NCI-H187 treated with DMSO at 0.1 percent for 48 hours (cell line): Measurements from ENCODE around the gene CAMTA2.

Source experiments
- DNase-seq: peaks from one replicate; lab custom pipeline; 2025; lab: John Stamatoyannopoulos, UW

Gene CAMTA2

DNA sequence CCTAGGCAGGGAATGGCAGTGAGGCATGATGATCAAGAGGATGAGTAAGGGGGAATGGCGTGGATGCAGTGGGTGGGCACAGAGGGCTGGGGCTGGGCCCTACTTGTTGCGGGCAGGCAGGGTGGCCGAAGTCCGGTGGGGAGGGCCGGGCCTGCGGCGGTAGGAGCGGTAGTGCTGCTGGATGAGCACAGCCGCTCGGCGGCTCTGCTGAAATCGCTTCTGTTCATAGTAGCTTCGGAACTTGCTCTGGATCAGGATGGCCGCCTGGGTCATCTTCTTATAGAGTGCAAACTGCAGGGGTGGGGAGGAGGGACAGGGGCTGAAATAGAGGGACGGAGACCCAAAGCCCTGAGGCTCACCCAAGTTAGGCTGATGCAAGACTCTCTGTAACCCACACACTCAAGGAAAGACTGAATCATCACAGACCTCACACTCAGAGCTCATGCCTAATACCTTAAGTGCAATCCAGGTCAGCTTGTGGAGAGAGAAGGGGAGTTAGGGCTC is 18.4 kb downstream of the CAMTA2 start:
- no peak for DNase-seq

DNA sequence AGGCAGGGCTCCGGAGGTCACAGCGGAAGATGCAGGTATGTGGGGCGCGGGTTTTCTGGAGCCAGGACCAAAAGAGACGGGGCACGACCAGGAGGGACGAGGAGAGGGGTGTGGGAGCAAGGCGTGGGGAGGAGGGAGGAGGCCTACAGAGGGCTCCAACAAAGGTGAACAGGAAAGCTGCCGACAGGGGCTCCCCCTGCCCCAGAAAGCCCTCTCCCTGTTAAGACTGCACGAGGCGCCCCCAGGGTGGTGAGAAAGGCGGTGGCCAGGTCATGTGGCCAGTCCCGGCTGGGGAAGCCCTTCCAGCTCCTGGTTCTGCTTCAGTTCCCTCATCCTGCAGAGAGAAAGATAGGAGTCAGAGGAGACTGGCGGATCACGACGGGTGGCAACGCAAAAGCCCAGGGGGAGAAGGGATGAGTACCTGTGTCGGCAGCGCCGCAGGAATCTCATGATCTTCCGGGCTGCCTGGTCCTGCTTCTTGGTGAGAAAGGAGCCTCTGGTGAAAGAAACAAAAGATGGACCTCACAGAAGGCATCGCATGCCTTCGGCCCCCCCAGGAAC is 18.9 kb downstream of the CAMTA2 start:
- DNase-seq: no peak

DNA sequence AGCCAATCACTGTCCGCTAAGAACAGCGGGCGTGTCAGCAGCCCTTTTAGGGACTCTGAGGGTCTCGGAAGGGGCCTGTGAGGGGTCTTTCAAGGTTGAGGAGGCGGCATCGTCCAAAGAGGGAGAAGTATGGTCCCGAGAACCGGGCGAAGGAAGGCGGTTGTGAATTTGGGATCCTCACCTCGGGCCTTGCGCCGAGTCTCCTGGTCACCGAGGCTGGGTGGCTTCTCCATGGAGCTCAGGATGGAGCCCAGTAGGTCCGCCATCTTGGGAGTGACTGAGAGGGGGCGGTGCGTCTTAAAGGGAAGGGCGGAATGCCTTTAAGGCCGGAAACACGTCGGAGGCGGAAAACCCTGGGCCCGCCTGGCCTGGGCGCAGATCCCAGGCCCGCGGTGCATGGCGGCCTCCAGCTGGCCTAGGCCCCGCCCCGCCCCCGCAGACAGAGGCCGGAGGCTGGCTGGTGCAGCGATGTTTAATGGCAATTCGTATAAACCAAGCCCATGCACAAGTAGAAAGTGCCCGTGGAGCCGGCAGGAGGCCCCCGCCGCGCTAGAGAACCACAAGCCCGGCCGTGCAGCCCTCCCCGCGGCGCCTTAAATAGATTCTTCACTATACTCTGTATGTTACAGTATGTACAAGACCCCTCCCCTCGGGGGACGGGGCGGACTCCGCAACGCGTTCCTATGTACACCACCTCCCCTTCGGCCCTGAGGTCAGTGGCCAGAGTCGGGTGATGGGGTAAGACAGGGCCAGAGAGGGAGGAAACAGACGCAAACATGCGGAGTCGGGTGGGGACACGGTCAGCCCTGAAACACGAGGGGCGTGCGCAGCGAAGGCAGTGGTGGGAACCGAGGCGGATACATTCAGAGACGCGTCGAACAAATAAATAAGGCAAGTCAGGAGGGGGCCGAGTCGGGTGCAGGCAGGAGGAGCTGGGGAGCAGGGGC is 19.7 kb downstream of the CAMTA2 start, which contains the start of gene SPAG7:
SPAG7 (minus strand) TSS at position 279 of the 947 bp plus-strand sequence; CDS start at position 266, 13 bp downstream.
- DNase-seq: peak; percentile 65

DNA sequence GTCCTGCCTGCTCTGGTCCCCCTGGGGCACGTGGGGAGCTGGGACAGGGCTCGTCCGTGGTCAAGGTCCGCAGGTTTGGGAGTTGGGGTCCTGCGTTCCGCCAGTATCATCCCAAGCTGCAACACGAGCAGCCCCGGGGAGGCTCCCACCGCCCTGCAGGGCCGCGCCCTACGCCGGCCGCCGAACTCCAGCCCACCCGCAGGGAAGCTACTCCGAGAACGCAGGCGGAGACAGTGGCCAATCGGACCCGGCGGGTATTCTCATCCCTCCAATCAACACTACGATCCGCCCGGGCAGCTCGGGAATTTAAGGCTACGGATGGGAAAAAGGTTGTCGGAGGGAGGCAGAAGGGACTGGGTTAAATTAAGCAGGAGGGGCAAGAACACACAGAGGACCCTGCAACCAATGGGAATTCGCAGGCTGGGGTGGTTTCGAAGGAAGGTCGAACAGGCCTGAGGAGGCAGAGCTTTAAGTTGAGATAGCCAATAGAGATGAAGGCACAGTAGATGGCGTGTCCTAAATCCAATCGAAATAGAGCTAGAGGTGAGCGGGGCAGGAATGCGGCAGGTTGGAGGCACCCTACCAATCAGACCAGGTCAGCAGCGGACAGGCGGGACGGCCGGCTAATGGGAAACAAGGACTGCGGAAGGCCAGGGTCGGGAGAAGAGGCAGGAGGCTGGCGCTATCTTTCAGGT is 20.5 kb downstream of the CAMTA2 start:
- DNase-seq: peak; percentile 95

DNA sequence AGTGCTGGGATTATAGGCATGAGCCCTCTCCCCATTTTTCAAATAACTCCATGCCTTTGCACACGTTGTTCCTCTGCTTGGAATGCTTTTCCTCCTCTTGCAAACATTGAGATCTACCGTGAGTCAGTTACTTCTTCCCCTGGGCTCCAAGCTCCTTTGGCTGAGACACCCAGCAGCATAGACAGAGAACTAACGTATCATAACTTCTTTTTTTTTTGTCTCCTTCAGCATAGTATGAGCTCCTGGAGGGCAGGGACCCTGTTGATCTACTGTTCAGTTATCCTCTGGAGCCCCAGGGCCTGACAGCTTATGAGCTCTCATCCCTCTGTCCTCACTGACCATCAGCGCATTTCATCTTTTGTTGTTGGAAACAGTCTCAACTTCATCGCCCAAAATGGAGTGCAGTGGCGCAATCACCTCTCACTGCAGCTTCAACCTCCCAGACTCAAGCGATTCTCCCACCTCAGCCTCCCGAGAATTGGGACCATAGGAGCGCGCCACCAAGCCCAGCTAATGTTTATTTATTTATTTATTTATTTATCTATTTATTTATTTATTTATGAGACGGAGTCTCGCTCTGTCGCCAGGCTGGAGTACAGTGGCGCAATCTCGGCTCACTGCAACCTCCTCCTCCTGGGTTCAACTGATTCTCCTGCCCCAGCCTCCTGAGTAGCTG is 22.0 kb downstream of the CAMTA2 start:
- DNase-seq: no peak

DNA sequence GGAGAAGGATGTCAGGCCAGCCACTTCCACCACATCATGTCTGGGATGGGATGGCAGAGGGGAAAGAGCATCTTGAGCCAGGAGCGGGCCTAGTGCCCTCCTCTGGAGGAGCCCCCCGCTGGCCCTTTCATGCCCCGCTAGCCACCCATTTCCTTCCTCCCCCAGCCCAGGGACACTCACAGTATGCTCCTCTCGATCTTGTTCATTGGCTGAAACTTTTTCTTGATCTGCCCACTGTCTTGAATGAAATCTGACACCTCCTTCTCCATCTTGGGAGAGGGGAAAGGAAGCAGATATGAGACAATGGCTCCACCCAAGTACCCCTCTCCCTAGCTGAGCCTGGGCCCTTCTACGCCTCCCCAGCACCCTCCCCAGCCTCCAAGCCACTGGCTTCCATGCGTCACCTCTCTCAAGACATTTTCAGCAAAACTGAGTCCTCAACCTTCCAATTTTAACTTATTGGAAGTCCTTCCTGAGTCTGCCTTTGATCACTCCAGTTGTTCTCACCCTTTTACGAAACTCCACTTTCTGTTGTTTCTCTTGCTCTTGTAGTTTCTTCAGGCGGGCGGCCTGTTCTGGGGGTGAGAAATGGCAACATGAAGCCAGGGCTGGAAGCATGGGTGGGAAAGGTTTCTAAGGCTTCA is 27.1 kb downstream of the CAMTA2 start:
- DNase-seq: no peak

DNA sequence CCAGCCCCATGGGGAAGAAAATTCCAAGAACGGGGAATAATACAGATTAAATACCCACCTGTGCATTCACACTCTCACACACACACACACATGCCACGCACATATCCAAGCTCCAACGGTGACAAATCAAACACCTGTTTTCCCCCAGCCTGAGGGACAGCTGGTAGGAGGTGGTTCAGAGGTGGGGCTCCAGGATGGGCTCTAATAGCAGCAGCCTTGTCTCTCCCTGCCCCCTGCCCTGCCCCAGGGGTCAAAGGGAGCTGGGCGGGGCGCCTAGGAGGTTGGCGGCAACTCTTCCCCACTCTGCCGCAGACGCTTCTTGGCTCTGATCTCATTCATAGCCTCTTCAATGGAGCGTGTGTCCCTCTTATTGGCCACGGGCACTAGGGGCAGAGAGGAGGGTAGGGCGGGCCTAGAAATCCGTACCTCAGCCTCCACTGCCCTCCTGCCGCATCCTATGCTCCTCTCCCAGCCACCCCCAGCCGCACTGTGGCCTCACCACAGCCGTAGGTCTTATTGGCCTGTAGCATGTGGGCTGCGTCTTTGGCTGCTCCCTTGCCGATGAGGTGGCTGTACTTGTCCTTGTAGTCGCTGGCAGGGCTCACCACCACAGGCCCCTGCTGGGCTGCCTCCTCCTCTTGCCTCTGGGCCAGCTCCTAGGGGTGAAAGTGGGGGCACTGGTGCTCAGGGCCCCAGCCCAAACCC is 28.1 kb downstream of the CAMTA2 start:
- DNase-seq: no peak

DNA sequence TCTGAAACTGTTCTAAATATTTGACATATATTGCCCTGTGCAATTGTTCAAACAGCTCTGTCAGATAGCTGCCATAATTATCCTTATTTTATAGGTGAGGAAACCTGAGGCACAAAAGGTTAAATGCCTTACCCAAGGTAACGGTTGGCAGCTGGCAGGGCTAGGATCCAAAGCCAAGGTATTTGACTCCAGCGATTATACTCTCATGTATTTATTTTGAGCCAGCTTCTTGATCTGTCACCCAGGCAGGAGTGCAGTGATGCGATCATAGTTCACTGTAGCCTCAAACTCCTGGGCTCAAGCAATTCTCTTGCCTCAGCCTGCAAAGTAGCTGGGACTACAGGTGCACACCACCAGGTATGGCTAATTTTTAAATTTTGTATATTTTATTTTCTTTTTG is 29.4 kb downstream of the CAMTA2 start:
- DNase-seq: no peak

DNA sequence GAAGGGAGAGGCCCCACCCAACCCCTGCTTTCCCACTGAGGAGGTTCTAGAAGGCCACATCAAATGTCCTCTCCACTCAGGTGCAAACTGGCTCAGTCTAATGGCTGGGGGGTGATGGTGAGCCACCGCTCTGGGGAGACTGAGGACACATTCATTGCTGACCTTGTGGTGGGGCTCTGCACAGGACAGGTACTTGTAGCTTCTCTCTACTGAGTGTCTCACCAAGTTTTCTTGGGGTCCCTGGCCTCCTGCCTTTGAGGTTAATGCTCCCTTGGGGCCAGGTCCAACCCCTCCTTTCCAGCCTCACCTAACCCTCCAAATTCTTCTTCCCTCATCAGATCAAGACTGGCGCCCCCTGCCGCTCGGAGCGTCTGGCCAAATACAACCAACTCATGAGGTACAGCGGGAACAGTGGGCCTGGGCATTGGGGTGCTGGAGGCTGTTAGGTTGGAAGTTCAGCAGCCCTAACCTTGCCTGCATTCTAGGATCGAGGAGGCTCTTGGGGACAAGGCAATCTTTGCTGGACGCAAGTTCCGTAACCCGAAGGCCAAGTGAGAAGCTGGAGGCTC is 30.9 kb downstream of the CAMTA2 start:
- no peak for DNase-seq

DNA sequence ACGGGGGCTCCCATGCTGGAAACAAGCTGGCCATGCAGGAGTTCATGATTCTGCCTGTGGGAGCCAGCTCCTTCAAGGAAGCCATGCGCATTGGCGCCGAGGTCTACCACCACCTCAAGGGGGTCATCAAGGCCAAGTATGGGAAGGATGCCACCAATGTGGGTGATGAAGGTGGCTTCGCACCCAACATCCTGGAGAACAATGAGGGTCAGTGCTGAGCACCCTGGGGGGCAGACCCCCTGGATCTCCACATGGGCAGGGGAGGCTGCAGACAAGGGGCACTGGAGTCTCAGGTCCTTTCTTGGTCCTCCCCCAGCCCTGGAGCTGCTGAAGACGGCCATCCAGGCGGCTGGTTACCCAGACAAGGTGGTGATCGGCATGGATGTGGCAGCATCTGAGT is 32.4 kb downstream of the CAMTA2 start:
- no peak for DNase-seq

DNA sequence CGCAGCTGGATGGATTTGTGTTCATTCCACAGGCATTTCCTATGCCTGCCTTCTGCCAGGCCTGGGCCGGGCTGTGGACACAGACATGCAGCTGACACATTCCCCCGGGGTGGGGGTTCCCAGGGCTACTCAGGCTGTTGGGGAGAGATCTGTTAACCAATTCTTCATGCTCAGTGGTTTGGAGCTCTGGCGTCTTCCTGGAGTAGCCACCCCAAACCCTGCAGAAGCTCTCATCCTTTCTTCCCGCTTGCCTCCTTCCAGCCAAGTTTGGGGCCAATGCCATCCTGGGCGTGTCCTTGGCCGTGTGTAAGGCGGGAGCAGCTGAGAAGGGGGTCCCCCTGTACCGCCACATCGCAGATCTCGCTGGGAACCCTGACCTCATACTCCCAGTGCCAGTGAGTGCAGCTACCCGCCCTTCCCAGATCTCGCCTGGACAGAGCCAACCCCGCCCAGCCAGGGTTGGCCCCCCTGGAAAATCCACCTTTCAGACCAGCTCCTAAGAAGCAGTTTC is 34.0 kb downstream of the CAMTA2 start:
- no peak for DNase-seq

DNA sequence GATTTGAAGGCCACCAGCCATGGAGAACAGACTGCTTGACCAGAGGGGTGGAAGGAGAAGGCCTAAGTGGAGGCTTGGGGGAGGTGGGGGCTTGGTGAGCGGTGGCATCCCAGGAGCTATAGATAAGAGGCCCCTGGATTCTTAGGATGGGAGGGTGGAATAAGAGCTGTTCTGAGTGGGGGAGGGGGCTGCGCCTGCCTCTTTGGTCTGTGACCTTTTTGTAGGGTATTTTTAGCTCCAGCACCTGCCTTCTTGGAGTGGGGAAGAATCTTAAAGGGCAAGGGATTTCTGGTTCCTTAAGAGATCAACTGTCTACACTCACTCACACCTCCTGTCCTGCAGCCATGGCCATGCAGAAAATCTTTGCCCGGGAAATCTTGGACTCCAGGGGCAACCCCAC is 36.0 kb downstream of the CAMTA2 start:
- no peak for DNase-seq

DNA sequence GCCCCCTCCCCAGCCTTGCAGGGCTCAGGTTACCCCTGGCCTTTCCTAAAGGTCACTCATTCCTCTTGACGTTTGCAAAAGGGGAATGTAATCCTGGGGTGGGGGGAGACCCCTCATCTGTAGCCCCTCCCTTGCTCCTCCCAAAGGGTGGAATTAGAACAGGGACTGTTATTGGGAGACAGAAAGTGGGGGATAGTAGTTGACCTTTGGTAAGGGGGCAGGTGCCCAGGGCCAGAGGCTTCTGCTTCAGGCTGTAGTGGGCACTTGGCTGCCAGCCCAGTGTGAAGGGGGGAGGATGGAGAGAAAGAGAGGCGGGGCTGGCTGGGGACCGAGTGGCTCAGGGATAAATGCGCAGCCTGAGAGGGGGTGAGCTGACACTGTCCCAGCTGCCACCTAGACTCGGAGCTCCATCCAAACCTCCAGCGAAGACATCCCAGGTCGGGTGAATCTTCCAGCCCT is 36.7 kb downstream of the CAMTA2 start, which contains the start of gene ENO3:
ENO3 (plus strand) TSS at position 374 of the 459 bp plus-strand sequence. CDS start 711 bp downstream, outside the sequence.
- no peak for DNase-seq

DNA sequence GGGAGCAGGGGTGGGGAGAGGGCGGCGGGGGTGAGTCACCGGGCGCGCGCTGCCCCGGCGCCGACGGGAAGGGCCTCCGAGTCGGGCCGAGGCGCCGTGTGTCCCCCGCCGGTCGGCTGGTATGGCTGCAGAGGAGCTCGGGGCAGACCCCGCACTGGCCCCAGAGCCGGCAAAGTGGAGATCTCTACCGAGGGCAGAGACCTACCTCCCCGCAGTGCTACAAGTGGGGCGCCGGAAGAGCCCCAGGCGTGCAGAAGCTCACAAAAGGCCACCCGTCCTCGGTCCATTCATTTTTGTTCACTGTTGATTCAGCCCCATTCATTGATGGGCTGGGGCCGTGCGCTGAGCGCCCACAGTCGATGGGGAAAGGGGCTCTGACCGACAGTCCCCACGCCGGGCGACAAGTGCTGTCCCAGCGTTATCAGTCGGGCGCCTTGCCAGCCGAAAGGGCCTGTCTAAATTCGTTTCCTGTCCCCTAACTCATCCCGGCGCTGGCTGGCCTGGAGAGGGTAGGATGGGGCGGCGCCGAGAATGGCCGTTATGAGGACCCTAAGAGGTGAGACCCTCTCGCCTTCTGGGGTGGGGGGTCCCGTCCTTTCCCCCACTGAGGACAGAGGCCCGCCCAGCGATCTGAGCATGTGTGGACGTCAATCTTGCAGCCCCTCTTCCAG is 37.3 kb downstream of the CAMTA2 start:
- no peak for DNase-seq

DNA sequence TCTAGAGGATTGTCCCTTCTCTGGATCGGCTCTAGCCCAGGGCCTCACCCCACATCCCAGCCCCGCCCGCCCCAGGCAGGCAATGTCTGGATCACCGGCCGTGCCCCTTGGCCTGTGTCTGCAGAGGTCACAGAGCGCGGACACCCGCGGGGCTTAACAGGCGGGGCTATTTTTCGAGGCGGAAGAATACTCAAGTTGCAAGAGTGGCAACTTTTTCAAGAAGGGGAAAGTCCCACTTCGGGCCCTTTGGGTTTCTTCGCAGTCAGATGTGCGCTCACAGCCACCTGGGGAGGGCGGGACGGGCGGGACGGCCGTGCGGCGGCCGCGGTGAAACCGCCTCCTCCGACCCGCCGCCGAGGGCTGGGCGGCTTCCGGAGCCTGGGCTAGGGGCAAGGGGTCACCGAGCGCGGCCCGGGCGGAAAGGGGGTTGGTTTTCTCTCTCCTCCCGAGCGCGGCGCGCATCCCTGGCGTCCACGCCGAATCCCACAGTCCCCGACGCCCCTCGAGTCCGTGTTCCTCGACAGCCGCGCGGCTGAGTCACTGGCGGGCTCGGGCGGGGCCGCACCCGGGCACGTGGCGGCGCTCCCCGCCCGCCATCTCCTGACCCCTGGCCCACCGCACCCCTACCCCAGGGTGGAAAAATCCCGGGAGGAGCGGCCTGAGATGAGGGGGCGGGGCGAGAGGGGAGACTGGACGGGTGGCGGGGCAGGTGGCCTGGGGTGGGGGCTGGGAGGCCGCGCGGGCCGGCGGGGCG is 38.0 kb downstream of the CAMTA2 start:
- DNase-seq: no peak

DNA sequence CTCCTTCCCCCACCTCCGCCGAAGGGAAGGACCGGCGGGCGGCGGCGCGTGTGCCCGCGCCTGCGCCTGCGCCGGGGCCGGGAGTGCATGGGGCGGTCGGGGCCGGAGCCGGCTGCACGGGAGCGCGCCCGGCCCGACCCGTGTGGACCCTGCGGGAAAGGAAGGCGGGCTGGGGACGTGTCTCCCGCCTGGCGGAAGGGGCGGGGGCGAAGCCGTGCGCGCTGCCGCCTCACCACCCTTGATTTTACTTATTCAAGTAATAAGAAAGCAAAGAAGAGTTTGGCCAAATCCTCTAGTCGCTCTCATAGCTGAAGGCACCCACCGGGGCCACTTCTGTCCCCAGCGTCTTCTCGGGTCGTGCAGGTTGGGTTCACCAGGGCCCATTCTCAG is 38.5 kb downstream of the CAMTA2 start:
- no peak for DNase-seq

DNA sequence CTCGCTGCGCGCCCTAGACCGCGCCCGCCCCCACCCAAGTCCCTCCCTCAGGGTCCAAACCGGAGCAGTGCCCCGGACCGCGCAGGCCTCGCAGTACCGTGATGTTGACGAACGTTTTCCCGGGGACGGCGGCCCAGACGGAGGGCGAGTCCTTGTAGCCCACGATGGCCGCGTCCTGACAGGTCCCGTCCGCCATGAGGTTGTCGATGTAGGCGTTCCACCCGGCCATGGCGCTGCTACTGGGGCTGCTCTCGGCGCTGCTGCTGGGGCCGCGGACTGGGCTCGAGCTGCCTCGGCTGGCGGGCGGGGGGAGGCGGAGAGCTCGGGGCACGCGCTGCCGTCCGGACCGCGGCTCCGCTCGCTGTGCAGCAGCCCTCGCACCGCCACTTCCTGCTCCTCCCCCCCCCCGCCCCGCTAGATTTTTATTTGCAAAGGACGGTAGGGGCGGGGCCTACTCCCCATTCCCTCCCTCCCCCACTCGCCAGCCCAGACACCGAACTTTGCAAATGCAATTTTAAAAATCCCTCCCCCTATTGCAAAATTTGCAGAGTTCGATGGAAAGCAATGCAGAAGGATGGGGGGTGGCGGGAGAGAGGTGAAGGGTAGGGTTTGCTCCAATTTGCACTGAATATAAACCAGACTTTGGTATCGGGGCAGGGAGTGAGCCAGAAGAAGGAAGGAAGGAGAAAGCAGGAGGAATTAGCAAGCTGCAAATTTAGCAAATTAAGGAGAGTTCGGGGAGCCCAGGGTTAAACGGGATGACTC is 39.1 kb downstream of the CAMTA2 start, which contains the start of gene PFN1:
PFN1 (minus strand) TSS at position 365 of the 765 bp plus-strand sequence; CDS start at position 229, 136 bp downstream.
- peak; percentile 13 for DNase-seq
